GM21529 (cell line): ENCODE results near the gene ZNF366.
A peak's percentile ranks its signal among the peaks of the same experiment; 100 is the strongest.

Experiments
- ATAC-seq: cut with Tn5 transposase; IDR thresholded peaks from one replicate; pipeline ENCODE4 v1.9.1; 2021; ENCODE audit not compliant: unreplicated experiment

The ZNF366 gene

DNA sequence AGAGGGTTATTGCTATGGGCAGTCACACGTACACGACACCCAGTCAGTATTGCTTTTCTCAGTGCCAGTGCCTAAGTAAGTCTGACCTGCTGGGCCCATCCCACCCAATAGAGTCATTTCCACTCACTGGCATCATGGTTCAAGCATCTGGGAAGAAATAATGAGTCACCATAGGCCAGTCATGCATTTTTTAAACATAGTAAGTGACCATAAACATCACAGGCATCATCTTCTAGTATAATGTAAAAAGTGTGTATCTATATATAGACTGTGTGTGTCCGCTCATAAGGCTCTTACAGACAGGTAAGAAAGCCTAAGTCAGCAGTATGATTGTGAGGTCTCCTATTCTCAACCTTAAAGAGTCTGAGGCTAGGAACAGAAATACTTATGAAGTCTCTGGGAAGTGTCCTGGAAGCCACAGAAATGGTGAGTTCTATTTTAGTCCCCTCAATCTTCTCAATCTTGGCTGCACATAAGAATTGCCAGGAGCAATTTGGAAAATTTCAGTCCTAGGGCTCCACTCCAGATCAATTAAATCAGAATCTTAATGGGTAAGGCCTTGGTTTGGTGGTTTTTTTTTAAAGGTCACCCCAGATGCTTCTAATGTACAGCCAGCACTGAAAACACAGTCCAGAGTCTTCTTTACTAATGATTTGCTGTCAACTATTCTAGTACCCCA, 65.2 kb downstream of the ZNF366 start:
- ATAC-seq, result no peak

GRCh38 chr5:72441094-72441723, 66.0 kb downstream of the ZNF366 start:
- no peak for ATAC-seq

- ATAC-seq, result peak; percentile 60
Observed at GRCh38 chr5:72440207-72440638, 67.0 kb downstream of the ZNF366 start.

DNA sequence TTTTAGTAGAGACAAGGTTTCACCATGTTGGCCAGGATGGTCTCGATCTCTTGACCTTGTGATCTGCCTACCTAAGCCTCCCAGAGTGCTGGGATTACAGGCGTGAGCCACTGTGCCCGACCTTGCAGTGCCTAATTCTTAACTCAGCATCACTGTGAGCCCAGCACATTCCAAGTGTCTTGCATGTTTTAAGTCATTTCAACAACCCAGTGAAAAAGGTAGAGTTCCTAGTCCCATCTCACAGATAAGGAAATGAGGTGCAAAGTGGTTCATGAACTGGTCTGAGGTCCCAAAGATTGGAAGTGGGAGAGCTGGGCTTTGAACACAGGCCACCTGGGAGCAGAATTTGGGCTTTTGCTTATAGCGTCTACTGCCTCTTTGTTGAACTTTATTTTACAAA, 68.0 kb downstream of the ZNF366 start:
- no peak for ATAC-seq

- no peak for ATAC-seq
Observed at GRCh38 chr5:72438141-72438540, 69.1 kb downstream of the ZNF366 start.

- ATAC-seq, result no peak
Observed at GRCh38 chr5:72436796-72437471, 70.3 kb downstream of the ZNF366 start.

- ATAC-seq, result no peak
Observed at GRCh38 chr5:72434781-72435437, 72.3 kb downstream of the ZNF366 start.

DNA sequence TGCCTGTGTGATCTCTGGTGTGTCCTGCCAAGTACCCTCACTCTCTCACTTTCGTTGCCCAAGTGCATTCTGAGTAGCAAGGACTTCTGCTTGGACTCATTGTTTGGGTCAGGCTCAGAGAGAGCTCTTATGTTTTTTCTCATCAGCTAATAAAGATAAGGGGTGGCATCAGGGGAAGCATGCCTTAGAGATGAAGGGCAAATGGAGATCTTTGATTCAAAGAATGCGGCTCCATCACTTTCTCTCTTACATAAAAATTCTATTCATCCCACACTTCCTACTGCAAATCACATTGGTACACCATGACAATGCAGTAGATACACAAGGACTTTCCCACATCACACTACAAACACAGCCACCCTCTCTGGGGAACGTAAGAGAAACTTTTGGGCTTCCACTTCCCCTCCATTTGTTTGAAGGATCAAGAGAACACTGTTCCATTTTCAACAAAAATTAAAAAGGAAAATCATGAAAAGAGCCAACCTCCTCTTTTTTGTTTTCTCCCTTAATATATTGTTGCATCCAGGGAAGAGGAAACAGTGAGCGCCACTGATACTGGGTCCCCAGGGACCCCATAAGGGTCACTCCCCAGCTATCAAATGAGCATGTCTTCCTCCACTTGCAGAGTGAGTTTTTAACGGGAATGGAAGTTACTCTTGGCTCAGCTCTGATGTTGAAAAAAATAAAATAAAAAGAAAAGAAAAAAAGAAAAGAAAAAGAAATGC, 73.0 kb downstream of the ZNF366 start:
- no peak for ATAC-seq

- ATAC-seq, result no peak
Observed at GRCh38 chr5:72433522-72433921, 73.7 kb downstream of the ZNF366 start.

DNA sequence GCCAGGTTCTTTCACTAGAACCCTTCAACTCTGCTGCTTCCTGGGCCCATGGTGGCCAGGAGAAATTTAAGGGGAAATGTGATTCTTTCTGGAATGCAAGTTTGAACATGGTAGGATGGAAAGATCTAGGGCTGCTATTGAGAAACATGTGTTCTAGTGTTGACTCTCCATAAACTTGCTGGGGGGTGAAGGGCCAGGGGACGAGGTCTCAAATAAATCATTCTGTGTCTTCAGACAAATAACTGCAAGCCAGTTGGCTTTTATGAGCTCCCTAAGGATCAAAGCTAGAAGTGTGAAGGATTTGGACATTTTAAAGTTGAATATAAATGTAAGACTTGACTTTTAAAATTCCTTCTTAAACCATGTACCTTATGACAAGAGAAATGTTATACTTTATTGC, 78.5 kb downstream of the ZNF366 start:
- no peak for ATAC-seq

GRCh38 chr5:72427488-72428437, 79.4 kb downstream of the ZNF366 start:
- no peak for ATAC-seq

DNA sequence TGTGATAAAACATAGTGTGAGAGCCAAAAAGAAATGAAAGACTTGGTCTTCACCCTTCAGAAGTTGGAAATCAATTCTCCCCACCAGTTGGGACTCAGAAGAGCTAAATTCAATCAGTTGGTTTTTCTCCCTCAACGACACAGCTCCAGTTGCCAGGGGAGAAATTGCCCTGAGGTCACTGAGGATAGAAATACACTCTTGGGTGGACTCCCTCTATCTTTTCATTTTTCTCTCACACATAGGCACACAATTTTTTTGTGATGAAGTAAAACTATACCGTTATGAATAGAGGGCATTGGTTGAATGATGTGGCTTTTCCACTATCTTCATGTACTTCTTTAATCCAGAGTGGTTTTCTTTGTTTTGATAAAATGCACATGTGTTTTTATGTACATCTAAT, 80.2 kb downstream of the ZNF366 start:
- ATAC-seq, result no peak

- ATAC-seq, result no peak
Observed at GRCh38 chr5:72426019-72426418, 81.2 kb downstream of the ZNF366 start.

- ATAC-seq, result no peak
Observed at GRCh38 chr5:72418271-72418670, 88.9 kb downstream of the ZNF366 start.

- ATAC-seq, result no peak
Observed at GRCh38 chr5:72417333-72418062, 89.7 kb downstream of the ZNF366 start.

DNA sequence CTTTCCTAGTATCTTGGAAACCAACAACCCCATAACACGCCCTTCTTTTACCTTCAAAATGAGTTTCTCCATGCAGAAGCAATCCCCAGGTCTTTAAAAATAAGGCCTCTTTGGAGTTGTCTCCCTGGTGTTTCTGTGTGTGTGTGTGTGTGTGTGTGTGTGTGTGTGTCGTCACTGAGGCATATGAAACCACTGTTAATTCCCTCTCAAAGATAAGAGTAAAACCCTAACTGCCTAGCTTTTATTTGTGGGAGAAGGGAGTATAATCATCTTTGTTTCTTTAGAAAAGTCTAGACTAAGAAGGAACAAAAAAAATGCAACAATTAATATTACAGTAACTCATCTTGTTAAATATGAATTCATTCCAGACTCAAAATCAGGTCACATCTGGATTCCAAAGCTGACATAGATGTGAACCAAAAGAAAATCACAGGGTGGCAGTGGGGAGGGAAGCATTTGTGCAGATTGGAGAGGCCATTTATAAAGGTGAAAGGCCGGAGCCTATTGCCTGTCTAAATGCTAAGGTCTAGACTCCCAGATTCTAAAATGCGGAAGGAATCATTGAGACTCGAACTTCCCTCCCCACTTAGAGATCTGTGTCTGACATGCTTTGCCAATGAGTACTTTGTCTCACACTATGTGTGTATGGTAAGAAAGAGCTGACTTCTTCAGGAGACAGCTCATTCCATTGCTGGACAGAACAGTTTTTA, 91.4 kb downstream of the ZNF366 start:
- ATAC-seq, result no peak

DNA sequence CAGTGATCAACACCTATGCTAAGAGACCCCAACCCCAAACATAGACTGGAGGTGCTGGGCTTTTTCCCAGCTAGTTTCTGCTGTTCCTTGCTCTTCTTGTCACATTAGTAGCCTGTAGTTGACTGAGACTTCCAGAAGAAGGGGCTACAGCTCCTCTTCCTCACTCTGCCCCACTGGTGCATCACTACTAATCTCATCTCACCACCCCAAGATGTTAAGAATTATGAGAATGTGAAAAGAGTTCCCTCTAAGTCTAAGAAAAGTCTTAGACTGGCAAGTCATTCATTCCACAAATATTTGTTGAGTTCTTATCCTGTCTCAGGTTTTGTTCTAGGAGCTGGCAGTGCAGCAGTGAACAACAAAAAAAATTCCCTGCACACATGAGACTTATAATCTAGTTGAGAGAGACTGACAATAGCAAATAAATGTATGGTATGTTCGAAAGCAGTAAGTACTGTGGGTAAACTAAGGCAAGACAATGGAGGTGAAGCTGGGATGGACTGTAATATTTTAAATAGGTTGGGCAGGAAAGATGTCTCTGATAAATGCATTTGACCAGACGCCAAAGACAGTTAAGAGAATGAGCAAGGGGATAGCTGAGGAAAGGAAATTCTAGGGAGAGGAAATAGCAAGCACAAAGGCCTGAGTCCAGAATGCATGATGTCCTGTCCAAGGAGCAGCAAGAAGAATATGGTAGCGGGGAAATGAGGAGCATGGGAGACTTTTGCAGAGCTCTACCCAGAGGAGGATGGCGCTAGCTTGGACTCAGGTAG, 94.7 kb downstream of the ZNF366 start:
- ATAC-seq, result no peak
